K562 (cell line): Measurements from ENCODE around the gene ZNF331.

Source experiments
- EP300 ChIP-seq: IDR thresholded peaks from 2 replicates; pipeline ENCODE4 v1.6.1; 2012; ENCODE audit warnings: low read length, improper control_type of control experiment
- MAZ ChIP-seq, 2 experiments: fragments of 450-650 bp in 1 of 2; sonication (generic) in 1 of 2; formaldehyde crosslinking; IDR thresholded peaks in 1 of 2; conservative IDR thresholded peaks in 1 of 2; 2 replicates each; pipeline versions ENCODE4 v1.4.0 to v1.5.0; 2020; ENCODE audit warnings: mild to moderate bottlenecking in 1 of 2, missing genetic modification reagents in 1 of 2
- PCBP2 ChIP-seq: fragments of 200-400 bp; formaldehyde crosslinking; IDR thresholded peaks from 2 replicates; pipeline ENCODE4 v1.6.1; 2018; ENCODE audit warnings: low read length, low read depth, mild to moderate bottlenecking, moderate library complexity; ENCODE audit not compliant: poor library complexity, severe bottlenecking
- SIN3A ChIP-seq, 2 experiments: fragments of 150-350 bp in 1 of 2; IDR thresholded peaks; 2 replicates each; pipeline ENCODE4 v1.6.1; 2011 to 2016; ENCODE audit warnings: borderline replicate concordance in 2 of 2, low read depth in 2 of 2, low read length in 2 of 2, mild to moderate bottlenecking in 2 of 2, moderate library complexity in 2 of 2; ENCODE audit not compliant: control insufficient read depth in 1 of 2
- SP1 ChIP-seq: sonication (generic); formaldehyde crosslinking; IDR thresholded peaks from 2 replicates; pipeline ENCODE4 v1.8.1; 2022; ENCODE audit warnings: mild to moderate bottlenecking, missing genetic modification reagents
- TCF3 ChIP-seq: sonication (generic); formaldehyde crosslinking; IDR thresholded peaks from 2 replicates; pipeline ENCODE4 v1.4.0; 2020; ENCODE audit warnings: mild to moderate bottlenecking, missing genetic modification reagents
- U2AF1 ChIP-seq: fragments of 200-400 bp; formaldehyde crosslinking; optimal IDR thresholded peaks from 2 replicates; pipeline ENCODE3; 2017; ENCODE audit warnings: mild to moderate bottlenecking, low read depth, low read length, moderate library complexity
- ZNF431 ChIP-seq: sonication (generic); formaldehyde crosslinking; IDR thresholded peaks from 2 replicates; pipeline ENCODE4 v1.8.0; 2022; ENCODE audit warnings: mild to moderate bottlenecking, missing genetic modification reagents
- TF ChIP-seq, protein P1 (sequence below): sonication (generic); formaldehyde crosslinking; IDR thresholded peaks from 2 replicates; pipeline ENCODE4 v1.8.0; 2022; ENCODE audit warnings: mild to moderate bottlenecking, missing genetic modification reagents
- TF ChIP-seq, protein P2 (sequence below): sonication (generic); formaldehyde crosslinking; IDR thresholded peaks from 2 replicates; pipeline ENCODE4 v1.4.0; 2020; ENCODE audit warnings: mild to moderate bottlenecking, missing genetic modification reagents
- TF ChIP-seq, protein P3 (sequence below), 3 experiments: IDR thresholded peaks in 2 of 3; conservative IDR thresholded peaks in 1 of 3; 2 replicates each; pipeline ENCODE4 v1.5.1; 2011 to 2012; ENCODE audit warnings: low read length in 3 of 3, mild to moderate bottlenecking in 3 of 3, control low read depth in 2 of 3, improper control_type of control experiment in 1 of 3, inconsistent platforms in 1 of 3, low read depth in 1 of 3, mixed read lengths in 1 of 3, moderate library complexity in 1 of 3; ENCODE audit not compliant: insufficient read depth in 2 of 3
- TF ChIP-seq, protein P4 (sequence below), 2 experiments: fragments of 450-650 bp; formaldehyde crosslinking in 1 of 2; IDR thresholded peaks; 2 replicates each; pipeline versions ENCODE4 v1.4.0 to v1.6.1; 2014 to 2020; ENCODE audit warnings: mild to moderate bottlenecking in 2 of 2, borderline replicate concordance in 1 of 2, low read depth in 1 of 2

DNA sequence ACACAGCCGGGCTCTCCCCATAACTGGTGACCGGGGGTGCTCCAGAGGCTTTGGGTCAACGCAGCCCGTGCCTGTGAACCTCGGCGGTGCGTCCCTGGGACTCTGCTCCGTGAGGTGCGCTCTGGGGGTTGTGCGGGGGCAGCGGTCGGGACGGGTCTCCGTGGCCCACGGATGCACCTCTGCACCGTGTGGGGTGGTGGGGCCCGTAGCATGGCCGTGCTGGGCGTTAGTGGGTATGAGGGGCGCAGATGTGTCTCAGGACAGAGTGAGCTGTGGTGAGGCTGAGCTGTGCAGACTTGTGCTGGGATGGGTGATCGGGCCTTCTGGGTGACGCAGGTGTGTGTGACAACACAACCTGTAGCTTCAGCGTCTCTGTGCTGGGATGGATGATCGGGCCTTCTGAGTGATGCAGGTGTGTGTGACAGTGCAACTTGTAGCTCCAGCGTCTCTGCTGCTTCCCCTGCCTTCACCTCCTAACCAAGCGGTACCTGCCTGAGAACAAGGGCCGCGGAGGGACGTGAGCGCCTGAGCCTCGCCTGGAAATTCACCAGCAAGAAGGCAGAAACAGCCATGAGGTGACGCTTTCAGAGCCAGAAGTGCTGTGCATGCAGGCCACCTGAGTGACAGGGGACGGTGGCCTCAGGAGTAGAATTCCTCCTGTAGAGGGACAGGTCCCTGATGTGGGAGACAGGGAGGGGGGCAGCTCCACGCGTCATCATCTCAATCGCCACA is 599 bp downstream of the ZNF331 start:
- no peak for TF ChIP-seq EP300
- no peak for TF ChIP-seq U2AF1
- no peak for TF ChIP-seq MAZ (CRISPR knock-in tag; conservative IDR thresholded peaks at IDR 0.05 in 1 of 2, IDR thresholded peaks at IDR 0.05 in 1 of 2)
- no peak for TF ChIP-seq ZNF431 (CRISPR knock-in tag)
- TF ChIP-seq, protein P1, sequence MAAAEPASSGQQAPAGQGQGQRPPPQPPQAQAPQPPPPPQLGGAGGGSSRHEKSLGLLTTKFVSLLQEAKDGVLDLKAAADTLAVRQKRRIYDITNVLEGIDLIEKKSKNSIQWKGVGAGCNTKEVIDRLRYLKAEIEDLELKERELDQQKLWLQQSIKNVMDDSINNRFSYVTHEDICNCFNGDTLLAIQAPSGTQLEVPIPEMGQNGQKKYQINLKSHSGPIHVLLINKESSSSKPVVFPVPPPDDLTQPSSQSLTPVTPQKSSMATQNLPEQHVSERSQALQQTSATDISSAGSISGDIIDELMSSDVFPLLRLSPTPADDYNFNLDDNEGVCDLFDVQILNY = no peak
- no peak for TF ChIP-seq SIN3A (IDR thresholded peaks at IDR 0.05; ENCODE audit: borderline replicate concordance in 2 of 2, control insufficient read depth in 1 of 2, low read depth in 2 of 2, low read length in 2 of 2)
- TF ChIP-seq, protein P2, sequence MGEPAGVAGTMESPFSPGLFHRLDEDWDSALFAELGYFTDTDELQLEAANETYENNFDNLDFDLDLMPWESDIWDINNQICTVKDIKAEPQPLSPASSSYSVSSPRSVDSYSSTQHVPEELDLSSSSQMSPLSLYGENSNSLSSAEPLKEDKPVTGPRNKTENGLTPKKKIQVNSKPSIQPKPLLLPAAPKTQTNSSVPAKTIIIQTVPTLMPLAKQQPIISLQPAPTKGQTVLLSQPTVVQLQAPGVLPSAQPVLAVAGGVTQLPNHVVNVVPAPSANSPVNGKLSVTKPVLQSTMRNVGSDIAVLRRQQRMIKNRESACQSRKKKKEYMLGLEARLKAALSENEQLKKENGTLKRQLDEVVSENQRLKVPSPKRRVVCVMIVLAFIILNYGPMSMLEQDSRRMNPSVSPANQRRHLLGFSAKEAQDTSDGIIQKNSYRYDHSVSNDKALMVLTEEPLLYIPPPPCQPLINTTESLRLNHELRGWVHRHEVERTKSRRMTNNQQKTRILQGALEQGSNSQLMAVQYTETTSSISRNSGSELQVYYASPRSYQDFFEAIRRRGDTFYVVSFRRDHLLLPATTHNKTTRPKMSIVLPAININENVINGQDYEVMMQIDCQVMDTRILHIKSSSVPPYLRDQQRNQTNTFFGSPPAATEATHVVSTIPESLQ (CRISPR knock-in tag) = no peak
- TF ChIP-seq SP1 (CRISPR knock-in tag) = no peak
- no peak for TF ChIP-seq PCBP2
- TF ChIP-seq, protein P3, sequence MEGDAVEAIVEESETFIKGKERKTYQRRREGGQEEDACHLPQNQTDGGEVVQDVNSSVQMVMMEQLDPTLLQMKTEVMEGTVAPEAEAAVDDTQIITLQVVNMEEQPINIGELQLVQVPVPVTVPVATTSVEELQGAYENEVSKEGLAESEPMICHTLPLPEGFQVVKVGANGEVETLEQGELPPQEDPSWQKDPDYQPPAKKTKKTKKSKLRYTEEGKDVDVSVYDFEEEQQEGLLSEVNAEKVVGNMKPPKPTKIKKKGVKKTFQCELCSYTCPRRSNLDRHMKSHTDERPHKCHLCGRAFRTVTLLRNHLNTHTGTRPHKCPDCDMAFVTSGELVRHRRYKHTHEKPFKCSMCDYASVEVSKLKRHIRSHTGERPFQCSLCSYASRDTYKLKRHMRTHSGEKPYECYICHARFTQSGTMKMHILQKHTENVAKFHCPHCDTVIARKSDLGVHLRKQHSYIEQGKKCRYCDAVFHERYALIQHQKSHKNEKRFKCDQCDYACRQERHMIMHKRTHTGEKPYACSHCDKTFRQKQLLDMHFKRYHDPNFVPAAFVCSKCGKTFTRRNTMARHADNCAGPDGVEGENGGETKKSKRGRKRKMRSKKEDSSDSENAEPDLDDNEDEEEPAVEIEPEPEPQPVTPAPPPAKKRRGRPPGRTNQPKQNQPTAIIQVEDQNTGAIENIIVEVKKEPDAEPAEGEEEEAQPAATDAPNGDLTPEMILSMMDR (IDR thresholded peaks at IDR 0.05 in 2 of 3, conservative IDR thresholded peaks at IDR 0.05 in 1 of 3; ENCODE audit: insufficient read depth in 2 of 3, low read depth in 1 of 3, low read length in 3 of 3) = no peak
- no peak for TF ChIP-seq TCF3 (CRISPR knock-in tag)
- TF ChIP-seq, protein P4, sequence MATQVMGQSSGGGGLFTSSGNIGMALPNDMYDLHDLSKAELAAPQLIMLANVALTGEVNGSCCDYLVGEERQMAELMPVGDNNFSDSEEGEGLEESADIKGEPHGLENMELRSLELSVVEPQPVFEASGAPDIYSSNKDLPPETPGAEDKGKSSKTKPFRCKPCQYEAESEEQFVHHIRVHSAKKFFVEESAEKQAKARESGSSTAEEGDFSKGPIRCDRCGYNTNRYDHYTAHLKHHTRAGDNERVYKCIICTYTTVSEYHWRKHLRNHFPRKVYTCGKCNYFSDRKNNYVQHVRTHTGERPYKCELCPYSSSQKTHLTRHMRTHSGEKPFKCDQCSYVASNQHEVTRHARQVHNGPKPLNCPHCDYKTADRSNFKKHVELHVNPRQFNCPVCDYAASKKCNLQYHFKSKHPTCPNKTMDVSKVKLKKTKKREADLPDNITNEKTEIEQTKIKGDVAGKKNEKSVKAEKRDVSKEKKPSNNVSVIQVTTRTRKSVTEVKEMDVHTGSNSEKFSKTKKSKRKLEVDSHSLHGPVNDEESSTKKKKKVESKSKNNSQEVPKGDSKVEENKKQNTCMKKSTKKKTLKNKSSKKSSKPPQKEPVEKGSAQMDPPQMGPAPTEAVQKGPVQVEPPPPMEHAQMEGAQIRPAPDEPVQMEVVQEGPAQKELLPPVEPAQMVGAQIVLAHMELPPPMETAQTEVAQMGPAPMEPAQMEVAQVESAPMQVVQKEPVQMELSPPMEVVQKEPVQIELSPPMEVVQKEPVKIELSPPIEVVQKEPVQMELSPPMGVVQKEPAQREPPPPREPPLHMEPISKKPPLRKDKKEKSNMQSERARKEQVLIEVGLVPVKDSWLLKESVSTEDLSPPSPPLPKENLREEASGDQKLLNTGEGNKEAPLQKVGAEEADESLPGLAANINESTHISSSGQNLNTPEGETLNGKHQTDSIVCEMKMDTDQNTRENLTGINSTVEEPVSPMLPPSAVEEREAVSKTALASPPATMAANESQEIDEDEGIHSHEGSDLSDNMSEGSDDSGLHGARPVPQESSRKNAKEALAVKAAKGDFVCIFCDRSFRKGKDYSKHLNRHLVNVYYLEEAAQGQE (IDR thresholded peaks at IDR 0.05; ENCODE audit: borderline replicate concordance) = no peak
- TF ChIP-seq, protein P4 (CRISPR knock-in tag; IDR thresholded peaks at IDR 0.05; ENCODE audit: low read depth) = no peak
